GM18499 (cell line): Measurements from ENCODE around the gene ENTR1.

Experiments
- ATAC-seq: cut with Tn5 transposase; IDR thresholded peaks from one replicate; pipeline ENCODE4 v1.9.1; 2021; ENCODE audit warnings: moderate number of reproducible peaks; ENCODE audit not compliant: insufficient read depth, unreplicated experiment

Gene ENTR1

GRCh38 chr9:136410500-136411287, at the start of gene ENTR1, which contains the start of gene PMPCA:
Gene ENTR1, minus strand, starts transcription at chr9:136410614. Its CDS starts 217 bp downstream, at chr9:136410397.
Gene PMPCA, plus strand, starts transcription at chr9:136410658. Its CDS starts 11 bp downstream, at chr9:136410669.
- no peak for ATAC-seq

GRCh38 chr9:136459425-136459824, 49.0 kb upstream of the ENTR1 start:
- ATAC-seq, result no peak

- ATAC-seq, result no peak
These were observed 46.9 kb upstream of the ENTR1 start for GRCh38 chr9:136457326-136457725.

- ATAC-seq, result no peak
These were observed 45.8 kb upstream of the ENTR1 start for GRCh38 chr9:136456258-136456657.

- ATAC-seq, result no peak
These were observed 44.9 kb upstream of the ENTR1 start for GRCh38 chr9:136455043-136456002.

- ATAC-seq, result no peak
These were observed 43.8 kb upstream of the ENTR1 start for GRCh38 chr9:136454026-136454796.

- ATAC-seq, result no peak
These were observed 42.9 kb upstream of the ENTR1 start for GRCh38 chr9:136453326-136453725.

GRCh38 chr9:136451221-136451877, 40.9 kb upstream of the ENTR1 start:
- no peak for ATAC-seq

GRCh38 chr9:136448655-136449054, 38.2 kb upstream of the ENTR1 start:
- ATAC-seq, result no peak

- ATAC-seq, result no peak
These were observed 36.9 kb upstream of the ENTR1 start for GRCh38 chr9:136447173-136447778.

- no peak for ATAC-seq
These were observed 35.4 kb upstream of the ENTR1 start for GRCh38 chr9:136445799-136446198.

GRCh38 chr9:136444102-136444501, 33.7 kb upstream of the ENTR1 start:
- ATAC-seq, result no peak

GRCh38 chr9:136443687-136444086, 33.3 kb upstream of the ENTR1 start:
- no peak for ATAC-seq

GRCh38 chr9:136443087-136443486, 32.7 kb upstream of the ENTR1 start:
- ATAC-seq, result no peak

- ATAC-seq, result no peak
These were observed 31.9 kb upstream of the ENTR1 start for GRCh38 chr9:136442265-136442664.

GRCh38 chr9:136441681-136442245, 31.3 kb upstream of the ENTR1 start:
- no peak for ATAC-seq

GRCh38 chr9:136441191-136441680, 30.8 kb upstream of the ENTR1 start:
- ATAC-seq, result no peak

GRCh38 chr9:136439481-136440408, 29.3 kb upstream of the ENTR1 start, which contains the start of gene INPP5E:
Gene INPP5E, minus strand, starts transcription at chr9:136439845. Its CDS starts 426 bp downstream, at chr9:136439419.
- ATAC-seq, result no peak
